Muscle of back (tissue), 13 donors: ENCODE data around the gene ANKFN1. TPM values are rescaled to one million over a fixed set of nuclear protein-coding genes. Genes with fewer than 3 reads are reported as not detected.

ENCODE experiments used
- DNase-seq, 3 donors: peaks; one replicate each; pipeline versions ENCODE4 v3.0.0 to v3.0.0-alpha.2; 2013
- long read RNA-seq, 9 donors: transcript quantifications; one replicate each; lab custom pipeline, GENCODE V29; 2026
- polyA plus RNA-seq, 10 donors: library from polyadenylated mRNA; unstranded; fragments of 120-200 nt; gene quantifications; one replicate each; pipeline ENCODE4 v1.2.1, GENCODE V29; 2013; ENCODE audit not compliant: insufficient read length in 10 of 10

ANKFN1 gene
- 1 to 10 TPM in 7 of 10 donors, under 1 TPM in 3; 0.40 to 8.7 (median 3.4) TPM for polyA plus RNA-seq
- long read RNA-seq, donor 1, result 0 reads
- long read RNA-seq, donor 2, result 0 reads
- long read RNA-seq, donor 3, result 0 reads
- long read RNA-seq, donor 4, result 0 reads
- long read RNA-seq, donor 5, result 0 reads
- long read RNA-seq, donor 6, result 0 reads
- long read RNA-seq, donor 7, result 0 reads
- long read RNA-seq, donor 8, result 0 reads
- long read RNA-seq, donor 9, result 0 reads

DNA sequence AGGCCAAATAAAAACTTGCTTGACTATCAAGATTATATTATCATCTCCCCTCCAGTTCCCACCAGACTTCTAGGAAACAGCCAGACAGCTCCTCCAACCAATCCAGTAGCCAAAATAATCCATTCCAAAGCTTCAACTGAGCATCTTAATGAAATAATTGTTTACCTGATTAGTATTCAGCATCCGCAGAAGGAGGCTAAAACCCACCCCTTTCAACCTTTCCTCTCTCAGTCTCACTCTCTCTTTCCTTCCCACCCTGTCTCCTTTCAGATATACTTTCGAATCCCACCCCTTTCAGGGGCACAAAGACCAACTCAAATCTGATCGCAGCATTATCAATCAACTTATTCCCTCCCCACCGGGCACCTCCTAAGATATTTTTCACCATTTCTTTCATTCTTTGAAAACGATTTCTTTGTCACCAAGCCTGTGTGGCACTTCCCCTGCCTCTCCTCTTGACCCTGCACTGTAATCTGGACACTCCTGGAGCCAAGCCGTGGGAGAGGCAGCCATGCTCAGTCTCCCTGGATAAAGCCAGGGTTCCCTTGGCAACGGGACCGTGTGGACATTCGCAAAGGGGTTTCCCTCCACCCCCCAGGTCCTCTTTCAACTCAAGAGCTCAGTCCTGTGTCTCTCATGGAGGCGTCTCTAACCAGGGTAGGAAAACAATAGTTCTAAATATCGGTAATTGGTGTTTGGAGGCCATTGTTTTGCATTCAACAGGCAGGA is at the start of gene ANKFN1:
TSS of gene ANKFN1 (plus strand) at position 602 of the 729 bp plus-strand sequence. CDS start 59,193 bp downstream, outside the sequence.
- no peak for DNase-seq

- no peak for DNase-seq
Observed at GRCh38 chr17:56108811-56109284, 44.4 kb upstream of the ANKFN1 start.

GRCh38 chr17:56109836-56110235 is 43.4 kb upstream of the ANKFN1 start:
- no peak for DNase-seq

DNA sequence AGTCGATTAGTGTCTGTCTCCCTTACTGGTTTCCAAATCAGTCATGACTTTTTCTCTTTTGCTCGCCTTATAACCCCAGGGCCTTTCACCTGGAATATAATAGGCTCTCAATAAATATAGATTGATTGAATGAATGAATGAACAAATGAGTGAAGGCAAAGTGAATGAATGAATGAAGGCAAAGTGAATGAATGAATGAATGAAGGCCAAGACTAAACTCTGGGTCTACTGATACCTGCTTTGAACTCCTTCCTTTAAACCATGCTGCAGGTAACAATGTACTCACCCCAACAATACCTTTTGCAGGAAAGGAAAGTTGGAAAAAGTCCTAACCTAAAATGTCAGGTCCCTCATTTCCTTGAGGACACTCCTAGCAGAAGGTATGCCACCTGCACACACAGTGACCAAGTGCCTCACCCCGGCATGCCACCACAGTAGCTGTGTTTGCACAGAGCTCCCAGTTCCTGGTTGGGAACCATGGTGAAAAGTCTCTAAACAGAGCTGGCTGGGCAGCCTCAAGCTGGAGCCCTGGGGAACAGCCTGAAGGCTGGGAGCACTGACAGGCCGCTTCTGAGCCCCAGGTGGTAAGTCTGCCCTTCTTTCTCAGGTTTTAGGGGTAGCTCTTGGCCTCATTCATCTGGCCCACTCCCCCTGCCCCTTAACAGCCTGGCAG is 42.7 kb upstream of the ANKFN1 start:
- no peak for DNase-seq

DNA sequence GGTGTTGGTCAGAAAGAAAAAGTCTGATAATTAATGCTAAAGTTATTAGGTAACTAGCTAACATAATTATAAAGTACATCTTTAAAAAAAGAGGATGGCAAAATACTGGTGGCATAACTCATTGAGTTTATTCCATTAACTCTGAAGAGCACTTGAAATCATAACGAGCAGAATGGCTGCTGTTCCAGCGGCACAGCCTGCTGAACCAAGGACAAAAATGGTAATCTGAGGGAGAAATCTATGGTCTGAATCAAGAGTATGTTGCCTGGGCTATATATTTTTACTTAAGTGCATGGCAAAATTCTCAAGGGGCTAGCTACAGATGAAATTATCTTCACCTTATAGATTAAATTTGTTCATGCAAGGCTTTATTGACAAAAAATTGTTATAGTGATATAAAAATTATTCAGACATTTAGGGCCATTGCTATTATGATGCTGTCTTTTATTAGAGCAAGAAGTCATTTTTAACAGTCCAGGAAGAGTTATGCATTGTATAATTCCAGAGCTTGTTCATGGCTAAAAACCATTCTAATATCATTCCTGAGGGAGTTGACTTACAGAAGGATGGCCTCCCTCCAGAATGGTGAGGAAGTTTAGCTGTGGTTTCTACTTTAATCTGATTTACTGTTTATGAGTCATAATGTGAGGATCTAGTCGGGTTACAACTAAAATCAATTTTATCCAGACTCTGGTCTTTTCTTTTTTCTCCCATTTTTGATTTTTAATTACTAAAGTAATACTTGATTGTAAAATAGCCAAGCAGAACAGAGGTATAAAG is 41.4 kb upstream of the ANKFN1 start:
- DNase-seq, result peak; percentile 38 to 72 (median 70)

DNA sequence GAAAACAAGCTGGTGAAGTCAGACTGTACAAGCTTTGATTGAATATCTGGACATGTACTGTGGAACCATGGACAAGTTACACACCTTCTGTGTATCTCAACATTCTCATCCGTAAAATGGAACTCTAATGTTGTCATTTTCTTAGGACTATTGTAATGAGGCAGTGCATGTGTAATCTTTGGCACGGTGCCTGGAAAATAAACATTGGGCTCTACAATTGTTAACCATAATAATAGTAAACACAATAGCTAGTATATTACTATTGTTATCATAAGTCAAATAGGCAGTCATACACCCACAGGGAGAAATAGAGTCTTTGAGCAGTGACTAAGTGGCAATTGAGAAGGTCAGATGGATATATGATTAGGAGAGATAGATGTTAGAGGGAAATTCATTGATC is 39.8 kb upstream of the ANKFN1 start:
- no peak for DNase-seq

- DNase-seq, result no peak
Observed at GRCh38 chr17:56114469-56114868, 38.8 kb upstream of the ANKFN1 start.

GRCh38 chr17:56119191-56119590 is 34.1 kb upstream of the ANKFN1 start:
- no peak for DNase-seq

DNA sequence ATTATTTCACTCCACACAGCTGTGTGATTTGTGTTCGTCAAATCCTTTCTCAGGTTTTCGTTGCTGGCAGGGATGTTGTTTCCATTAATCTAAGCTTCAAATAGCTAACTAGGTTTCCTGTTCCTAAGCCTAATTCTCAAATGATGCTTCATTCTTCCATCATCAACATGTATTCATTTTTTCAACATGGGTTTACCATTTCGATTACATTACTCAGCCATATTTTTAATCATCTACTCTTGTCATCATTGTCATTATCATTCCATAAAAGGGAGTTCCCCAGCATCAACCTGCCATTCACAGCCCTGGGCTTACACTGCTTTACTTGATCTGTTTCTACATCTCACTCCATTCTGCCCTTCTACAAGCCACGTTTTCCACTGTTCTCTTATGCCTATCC is 33.3 kb upstream of the ANKFN1 start:
- no peak for DNase-seq

DNA sequence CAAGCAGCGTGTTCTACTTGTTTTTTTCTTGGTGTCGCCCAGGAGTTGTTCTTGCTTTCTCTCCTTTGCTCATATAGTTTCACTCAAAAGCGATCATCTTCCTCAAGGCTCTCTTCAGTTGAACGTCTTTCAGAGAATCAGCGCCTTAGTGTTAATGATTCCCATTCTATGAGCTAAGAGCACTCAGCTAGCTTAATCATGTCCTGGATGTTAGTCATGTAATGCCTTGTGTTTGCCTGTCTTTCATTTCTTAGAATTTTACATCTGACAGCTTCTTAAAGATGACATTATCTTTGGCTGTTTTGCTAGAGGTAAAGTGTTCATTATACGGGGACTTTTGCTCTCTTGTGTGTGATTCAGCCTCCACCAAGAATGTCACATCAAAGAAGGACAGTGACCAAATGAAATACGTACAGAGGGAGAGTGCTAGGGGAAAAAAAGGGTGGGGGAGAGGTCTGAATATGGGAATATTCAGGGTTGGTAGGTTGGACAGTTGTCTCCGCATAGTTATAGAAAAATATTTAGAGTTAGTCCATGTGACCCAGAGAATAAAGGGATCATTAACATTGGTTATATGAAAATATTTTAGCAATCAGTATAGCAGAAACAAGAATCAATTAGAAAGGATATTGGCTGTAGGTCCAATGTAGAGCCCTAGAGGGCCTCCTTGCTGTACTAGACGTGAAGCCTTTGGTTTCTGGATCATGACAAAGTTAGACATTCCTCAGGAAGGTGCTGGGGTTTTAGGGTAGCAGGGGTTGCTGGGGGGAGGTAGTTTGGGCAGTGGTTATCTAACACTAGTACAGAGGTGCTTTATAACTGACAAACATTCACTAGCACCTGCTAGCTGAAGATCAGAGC is 31.9 kb upstream of the ANKFN1 start:
- no peak for DNase-seq

GRCh38 chr17:56125830-56126819 is 27.1 kb upstream of the ANKFN1 start:
- peak; percentile 22 to 81 (median 32) for DNase-seq

DNA sequence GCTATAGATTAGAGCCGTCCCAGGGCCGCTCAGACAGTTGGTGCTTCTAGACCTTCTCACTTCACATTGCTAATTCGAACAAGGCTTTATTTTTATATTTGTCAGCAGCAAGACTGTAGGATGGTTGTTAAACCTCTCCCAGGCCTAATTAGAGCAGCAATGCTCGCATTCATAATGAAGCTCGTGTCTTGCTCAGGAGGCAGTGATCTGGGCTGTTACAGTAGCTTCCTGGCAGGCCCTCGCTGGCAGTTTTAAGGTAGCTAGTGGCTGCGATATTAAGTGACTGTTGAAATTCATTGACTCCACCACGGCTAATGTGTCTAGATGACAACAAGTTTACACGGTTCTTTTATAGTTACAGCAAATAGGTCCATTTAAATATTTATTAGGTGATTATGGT is 23.2 kb upstream of the ANKFN1 start:
- DNase-seq, result no peak

DNA sequence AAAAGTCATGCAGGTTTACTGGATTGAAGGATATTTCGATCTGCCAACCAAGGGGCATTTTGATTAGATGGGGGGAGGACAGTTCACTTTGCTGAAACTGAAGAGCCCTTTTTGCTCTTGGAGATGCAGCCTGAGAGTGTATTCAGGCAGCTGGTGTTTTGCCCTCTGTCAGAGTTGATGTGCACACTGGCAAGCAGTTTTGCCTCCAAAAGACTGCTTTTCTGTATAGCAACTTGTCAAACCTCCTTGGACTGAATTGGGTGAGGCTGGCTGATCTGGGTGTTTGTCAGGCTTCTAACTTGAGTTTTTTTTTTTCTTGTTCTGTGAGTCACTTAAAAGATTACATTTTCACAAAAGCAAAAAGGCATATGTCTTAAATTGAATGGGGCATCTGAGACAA is 22.6 kb upstream of the ANKFN1 start:
- DNase-seq, result no peak

GRCh38 chr17:56131431-56131830 is 21.8 kb upstream of the ANKFN1 start:
- no peak for DNase-seq

GRCh38 chr17:56136301-56136700 is 17.0 kb upstream of the ANKFN1 start:
- peak; percentile 40 to 60 (median 43) for DNase-seq

DNA sequence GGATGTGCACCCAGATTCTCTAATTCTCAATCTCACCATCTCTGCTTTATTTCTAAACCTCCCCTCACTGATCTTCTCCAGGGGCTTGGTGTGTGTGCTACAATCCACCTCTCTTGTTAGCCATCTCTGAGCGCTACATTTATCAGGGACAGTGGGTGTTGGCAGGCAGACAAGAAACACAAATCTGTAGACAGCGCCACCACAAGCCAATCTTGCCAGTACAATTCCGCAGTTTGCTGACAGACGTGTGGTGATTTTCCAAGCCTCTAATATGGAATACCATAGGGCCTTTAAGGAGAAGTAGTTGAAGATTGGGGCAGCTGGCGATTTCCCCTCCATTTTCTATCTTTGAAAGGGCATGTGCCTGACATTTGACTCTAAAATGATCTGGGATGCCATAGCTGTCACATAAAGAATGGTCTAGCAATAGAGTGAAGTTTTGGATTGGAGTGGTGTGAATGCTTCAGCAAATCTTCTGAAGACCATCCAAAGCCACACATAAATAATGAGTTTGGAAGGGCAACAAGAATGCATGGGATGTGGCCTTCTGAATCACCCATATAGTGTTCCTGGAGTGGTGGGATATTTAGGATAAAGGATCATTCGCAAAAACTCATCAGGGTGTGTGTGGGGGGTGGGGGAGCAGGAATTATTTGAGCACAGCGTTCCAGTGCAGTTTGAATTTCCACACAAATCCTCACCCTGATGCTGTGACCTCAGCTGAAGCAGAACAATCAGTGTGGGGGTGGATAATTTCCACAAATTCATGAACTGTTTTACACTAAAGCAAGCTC is 12.0 kb upstream of the ANKFN1 start:
- DNase-seq, result peak in 2 of 3 donors; percentile 9 to 78

DNA sequence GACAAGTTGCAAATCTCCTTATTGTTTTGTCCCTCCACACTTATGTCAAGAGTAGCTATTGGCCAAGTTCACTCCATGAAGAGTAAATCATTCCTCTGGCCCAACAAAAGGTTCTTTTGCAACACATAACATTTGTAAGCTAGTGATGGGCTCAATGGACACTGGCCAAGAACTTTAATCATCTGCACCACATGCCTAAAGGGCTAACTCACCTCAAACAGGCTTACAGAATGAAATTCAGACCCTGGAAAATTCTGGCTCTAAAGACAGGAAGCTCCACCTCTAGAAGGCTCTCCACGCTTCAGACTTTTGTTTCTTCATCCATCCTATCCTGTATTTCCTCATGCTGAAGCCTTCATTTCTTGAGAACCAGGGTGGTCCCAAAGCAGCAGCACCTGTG is 10.9 kb upstream of the ANKFN1 start:
- peak in 1 of 3 donors; percentile 88 for DNase-seq

- no peak for DNase-seq
Observed at GRCh38 chr17:56142781-56143180, 10.5 kb upstream of the ANKFN1 start.

GRCh38 chr17:56144223-56144622 is 9.1 kb upstream of the ANKFN1 start:
- no peak for DNase-seq
